SK-N-SH treated with all-trans-retinoic acid at 6 μM for 48 hours (cell line): Measurements from ENCODE around the gene RSKR.
"Not testable (repeated sequence)": the region's sequence is repeated elsewhere in the genome, so short reads cannot be mapped to it uniquely, and the experiment has no call there.

Experiments
- CREB5 ChIP-seq: fragments of 250-450 bp; sonication (Bioruptor Pico); IDR thresholded peaks from 2 replicates; pipeline ENCODE4 v1.5.1; 2020; ENCODE audit warnings: low read depth, mild to moderate bottlenecking, moderate library complexity
- CSDC2 ChIP-seq: fragments of 250-450 bp; sonication (Bioruptor Pico); IDR thresholded peaks from 2 replicates; pipeline ENCODE4 v1.5.0; 2020; ENCODE audit warnings: mild to moderate bottlenecking, moderate library complexity
- GLIS3 ChIP-seq: fragments of 250-450 bp; sonication (Bioruptor Pico); IDR thresholded peaks from 2 replicates; pipeline ENCODE4 v1.5.0; 2020; ENCODE audit warnings: mild to moderate bottlenecking, moderate library complexity
- ZFP3 ChIP-seq: fragments of 250-450 bp; sonication (Bioruptor Pico); IDR thresholded peaks from 2 replicates; pipeline ENCODE4 v1.5.0; 2020; ENCODE audit warnings: mild to moderate bottlenecking, moderate library complexity

DNA sequence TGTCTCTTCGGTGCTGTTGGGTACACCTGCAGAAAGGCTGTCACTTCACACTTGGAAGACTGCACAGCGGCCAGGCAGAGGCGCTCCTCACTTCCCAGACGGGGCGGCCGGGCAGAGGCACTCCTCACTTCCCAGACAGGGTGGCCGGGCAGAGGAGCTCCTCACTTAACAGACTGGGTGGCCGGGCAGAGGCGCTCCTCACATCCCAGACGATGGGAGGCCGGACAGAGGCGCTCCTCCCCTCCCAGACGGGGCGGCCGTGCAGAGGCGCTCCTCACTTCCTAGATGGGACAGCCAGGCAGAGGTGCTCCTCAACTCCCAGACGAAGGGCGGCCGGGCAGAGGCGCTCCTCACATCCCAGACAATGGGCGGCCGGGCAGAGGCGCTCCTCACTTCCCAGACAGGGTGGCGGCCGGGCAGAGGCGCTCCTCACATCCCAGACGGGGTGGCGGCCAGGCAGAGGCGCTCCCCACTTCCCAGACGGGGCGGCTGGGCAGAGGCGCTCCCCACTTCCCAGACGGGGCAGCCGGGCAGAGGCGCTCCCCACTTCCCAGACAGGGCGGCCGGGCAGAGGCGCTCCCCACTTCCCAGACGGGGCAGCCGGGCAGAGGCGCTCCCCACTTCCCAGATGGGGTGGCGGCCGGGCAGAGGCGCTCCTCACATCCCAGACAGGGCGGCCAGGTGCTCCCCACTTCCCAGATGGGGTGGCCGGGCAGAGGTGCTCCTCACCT is 44.9 kb upstream of the RSKR start:
- not testable (repeated sequence) for TF ChIP-seq CSDC2, GLIS3, CREB5, ZFP3 (CRISPR knock-in tag)
